ENCODE results near the gene SULT6B1.
A peak's percentile ranks its signal among the peaks of the same experiment; 100 is the strongest.
"Not testable (repeated sequence)": the region's sequence is repeated elsewhere in the genome, so short reads cannot be mapped to it uniquely, and the experiment has no call there.

The SULT6B1 gene, protein sequence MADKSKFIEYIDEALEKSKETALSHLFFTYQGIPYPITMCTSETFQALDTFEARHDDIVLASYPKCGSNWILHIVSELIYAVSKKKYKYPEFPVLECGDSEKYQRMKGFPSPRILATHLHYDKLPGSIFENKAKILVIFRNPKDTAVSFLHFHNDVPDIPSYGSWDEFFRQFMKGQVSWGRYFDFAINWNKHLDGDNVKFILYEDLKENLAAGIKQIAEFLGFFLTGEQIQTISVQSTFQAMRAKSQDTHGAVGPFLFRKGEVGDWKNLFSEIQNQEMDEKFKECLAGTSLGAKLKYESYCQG

DNA sequence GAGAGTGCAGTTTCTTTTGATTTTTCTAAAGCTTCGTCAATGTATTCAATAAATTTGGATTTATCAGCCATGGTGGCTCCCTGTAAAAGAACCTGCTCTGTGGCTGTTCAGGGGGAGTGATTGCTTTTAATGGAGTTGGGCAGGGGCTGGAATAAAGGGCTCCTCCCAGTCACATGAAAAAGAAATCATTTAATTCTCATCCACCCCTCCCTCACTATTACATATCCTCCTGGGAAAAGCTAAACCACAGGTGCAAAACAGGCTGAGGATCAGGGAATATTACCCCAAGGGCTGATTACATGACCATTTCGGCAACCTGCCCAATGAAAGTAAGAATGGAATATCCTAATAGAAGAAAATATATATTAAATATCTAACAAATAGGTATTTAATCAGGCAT lies at the start of gene SULT6B1:
SULT6B1 (minus strand) TSS at position 101 of the 400 bp plus-strand sequence; CDS start at position 71, 30 bp downstream.
- no peak for DNase-seq

DNA sequence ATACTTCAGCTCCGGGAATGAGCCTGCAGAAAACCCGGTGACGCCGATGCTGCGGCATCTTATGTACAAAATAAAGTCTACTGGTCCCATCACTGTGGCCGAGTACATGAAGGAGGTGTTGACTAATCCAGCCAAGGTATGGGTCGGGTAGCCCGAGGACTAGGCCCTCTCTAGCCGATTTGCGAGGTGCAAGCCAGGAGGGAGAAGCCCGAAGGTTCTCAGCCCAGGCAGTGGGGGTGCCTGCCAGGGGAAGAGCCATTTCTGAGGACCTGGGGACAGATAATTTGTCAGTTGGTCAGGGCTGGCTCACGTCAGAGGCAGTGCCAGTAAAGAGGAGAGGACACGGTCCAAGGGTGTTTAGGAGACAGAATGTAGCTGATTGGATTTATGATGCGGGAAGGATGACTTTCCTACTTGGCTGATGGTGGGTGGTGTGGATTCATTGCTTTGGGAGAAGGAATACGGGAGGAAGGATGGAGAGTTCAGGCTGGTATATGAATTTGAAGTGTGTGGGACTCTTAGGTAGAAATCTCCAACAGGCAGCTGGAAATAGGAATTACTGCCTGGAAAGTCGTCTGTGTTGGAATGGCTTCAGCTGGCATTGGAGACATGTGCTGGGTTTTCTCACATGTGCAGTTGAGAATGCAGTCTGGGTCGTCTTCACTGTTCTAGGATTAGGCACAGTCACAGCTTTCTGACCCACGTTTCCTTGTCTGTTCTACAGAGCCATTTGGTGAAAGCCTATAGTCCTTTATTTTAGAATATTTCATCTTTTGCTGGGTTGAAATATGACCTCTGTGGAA lies 43.9 kb upstream of the SULT6B1 start:
- DNase-seq = no peak

DNA sequence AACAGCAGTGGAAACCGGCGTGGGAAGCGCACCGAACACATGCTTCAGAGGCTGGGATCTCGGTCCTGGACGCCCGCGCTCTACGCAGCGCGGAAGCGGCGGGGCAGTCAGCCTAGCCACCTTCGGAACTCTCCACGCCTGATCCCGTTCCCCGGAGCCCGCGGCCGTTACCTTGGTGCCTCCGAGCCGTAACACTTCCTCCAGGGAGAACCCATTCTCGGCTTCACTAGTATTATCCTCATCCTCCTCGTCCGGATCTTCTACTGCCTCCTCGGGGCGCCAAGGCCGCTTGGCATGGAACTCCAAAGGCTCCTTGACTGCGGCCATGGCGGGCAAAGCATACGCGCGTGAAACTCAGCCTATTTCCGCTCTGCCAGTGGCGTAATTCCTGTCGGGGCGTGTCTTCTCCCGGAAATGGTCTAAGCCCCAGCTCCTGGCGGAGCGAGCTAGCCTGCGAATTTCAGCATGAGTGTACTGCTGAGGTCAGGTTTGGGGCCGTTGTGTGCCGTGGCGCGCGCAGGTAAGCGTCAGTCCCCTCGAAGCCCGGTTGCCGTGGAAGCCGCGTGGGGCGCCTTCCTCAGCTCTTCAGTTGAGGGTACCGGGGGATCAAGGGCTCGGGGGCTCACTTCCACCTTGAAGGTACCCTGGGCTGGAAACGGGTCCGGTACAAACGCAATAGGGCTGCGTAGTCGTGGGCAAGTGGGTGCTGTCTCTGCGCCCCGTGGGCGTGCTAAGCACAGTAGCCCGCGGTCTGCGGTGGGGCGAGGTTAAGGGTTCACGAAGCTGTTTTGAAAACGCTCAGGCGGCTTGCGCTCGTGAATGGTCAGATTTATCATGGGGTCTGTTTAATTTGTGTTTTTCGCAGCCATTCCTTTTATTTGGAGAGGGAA lies 43.0 kb upstream of the SULT6B1 start, which contains the start of the genes CEBPZ and NDUFAF7:
CEBPZ (minus strand) TSS at position 356 of the 890 bp plus-strand sequence; CDS start at position 327, 29 bp downstream.
NDUFAF7 (plus strand) TSS at position 418 of the 890 bp plus-strand sequence; CDS start at position 466, 48 bp downstream.
- DNase-seq = peak; percentile 94

DNA sequence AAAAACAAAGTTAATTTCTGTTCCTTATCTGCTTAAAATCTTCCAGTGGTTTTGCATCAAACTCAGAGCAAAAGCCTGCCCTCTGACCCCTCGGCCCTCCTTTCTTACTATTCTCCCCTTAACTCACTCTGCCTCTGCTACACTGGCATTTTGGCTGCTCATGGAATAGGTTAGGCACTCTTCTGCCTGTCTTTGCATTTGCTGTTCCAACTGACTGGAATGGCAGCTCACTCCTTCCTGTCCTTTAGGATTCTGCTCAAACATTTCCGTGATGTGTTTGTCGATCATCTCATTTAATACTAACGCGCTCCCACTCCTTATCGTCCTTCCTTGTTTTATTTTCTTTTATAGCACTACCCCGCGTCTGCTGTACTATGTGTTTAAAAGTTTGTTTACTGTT lies 42.1 kb upstream of the SULT6B1 start:
- DNase-seq = no peak

DNA sequence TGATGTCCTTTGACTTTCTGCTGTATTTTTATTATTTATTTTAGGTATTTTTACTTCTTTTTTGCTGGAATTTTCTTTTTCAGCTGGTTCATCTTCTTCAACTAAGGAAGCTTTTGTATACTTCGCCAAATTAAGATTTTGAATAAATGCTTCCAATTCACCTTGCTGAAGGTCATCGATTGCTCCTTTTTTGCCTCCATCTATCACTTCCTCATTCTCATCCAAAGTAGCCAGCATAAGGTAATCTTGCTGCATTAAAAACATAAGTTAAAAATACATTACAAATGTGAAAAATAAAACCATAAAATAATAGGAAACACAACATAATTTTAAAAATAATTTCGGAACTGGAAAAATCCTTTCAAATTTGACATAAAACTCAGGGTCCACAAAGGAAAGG lies 40.3 kb upstream of the SULT6B1 start:
- no peak for DNase-seq

DNA sequence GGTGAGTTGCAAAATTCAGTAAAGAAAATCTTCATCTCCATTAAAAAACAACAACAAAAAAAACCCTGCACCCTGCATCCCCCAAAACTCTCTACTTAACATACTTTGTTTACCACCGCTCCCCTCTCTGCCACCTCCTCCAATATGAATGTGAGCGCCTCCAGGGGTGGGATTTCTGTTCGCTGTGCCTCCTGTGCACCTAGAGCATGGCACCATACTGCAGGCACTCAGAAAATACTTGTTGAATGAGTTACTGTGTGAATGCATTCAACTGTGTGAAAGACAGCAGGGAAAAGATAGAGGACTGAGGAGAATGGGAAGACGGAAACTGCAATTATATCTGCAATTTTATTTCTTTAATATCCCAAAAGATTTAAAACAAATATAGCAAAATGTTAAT lies 38.4 kb upstream of the SULT6B1 start:
- DNase-seq = no peak

DNA sequence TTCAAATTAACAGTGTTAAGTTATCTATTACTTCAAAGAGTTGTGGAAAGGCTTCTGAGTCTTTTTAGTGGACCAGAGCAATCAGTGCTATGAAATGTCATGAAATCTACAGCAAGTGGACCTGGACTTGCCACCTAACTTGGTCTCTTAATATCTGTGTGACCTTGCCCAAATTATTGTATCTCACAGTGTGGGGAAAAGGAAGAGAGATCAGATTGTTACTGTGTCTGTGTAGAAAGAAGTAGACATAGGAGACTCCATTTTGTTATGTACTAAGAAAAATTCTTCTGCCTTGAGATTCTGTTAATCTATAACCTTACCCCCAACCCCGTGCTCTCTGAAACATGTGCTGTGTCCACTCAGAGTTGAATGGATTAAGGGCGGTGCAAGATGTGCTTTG lies 36.7 kb upstream of the SULT6B1 start:
- DNase-seq = not testable (repeated sequence)

DNA sequence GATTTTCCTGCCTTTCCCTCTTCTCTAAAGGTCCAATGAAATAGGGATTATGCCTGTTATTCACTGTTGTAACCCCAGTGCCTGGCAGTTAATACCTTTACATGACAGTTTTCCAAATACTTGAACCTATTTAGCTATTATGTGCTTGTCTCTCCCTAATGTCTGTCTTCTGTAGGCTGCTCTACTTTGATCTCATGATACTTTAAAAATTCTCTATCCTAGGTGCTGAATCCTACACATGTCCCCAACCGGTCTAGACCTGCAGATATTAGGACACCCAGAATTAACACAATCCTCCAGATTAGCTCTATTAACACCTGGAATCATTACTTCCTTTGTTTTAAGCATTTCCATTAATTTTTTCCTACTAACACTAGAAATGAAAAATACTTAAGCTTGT lies 35.6 kb upstream of the SULT6B1 start:
- DNase-seq = no peak

DNA sequence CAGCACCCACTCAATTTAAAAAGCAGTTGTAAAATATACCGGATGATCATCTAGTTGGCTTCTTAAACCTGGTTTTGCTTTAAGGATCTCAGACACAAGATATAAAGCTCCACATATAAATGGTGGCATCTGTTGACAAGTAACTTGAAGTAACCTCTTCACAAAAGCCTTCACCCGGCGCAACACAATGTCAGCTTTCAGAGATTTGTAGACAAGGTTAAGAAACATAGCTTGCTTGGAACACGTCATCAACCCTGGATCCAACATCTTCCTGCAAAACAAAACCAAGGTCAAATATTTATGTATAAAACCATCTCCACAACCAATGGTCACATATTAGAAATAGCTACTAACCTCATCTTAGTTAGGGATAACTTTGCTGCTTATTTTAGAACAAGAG lies 34.7 kb upstream of the SULT6B1 start:
- DNase-seq = no peak

DNA sequence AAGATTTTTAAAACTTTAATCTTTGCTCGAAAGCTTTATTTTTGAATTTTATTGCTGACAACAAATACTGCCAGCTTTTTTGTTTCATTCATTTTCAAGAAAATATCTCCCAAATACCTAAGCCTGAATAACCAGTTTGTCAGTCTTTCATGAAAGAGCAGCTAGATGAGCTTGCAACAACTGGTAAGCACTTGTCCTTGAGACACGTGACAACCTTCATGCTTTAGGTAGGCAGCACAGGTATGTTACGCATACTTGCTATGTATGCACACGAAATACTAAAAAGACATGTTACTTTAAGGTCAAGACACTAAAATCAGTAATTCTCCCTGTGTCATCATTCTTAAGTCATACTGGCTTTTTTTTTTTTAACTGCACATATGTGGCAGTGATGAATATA lies 30.6 kb upstream of the SULT6B1 start:
- no peak for DNase-seq

DNA sequence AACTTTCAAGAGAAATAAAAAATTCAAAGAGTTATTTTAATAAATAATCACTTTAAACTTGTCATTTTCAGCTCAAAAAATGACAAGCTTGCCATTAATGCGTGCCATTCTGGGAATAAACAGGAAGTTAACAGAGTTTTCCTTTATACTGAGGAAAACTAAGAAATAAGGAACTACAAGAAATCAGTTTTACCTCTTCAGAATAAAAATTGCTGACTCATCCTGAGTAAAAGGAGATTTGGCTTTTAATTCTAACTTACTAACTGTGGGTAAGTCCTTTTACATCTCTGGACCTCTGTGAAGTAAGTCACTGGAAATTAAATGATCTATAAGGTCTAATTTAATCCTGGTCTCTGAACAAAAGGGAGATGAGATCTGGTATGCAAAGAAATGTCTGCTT lies 26.8 kb upstream of the SULT6B1 start:
- no peak for DNase-seq

DNA sequence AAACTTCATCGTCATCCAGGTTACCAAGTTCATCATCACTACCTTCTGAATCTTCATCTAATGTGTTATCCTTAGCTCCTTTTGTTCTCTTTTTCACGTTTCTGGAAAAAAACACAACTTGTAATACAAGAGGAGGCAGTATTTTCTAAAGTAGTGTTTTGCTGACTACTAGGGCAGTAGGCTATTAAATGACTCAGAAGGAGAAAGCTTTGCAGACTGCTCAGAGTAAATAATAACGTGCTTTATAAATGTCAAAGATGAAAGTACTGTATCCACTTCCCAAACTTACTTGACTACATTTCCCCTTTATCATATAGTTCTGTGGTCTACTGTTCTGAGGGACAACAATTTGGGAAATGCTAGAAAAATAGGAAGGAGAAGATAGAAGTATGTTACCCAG lies 23.5 kb upstream of the SULT6B1 start:
- DNase-seq = no peak

DNA sequence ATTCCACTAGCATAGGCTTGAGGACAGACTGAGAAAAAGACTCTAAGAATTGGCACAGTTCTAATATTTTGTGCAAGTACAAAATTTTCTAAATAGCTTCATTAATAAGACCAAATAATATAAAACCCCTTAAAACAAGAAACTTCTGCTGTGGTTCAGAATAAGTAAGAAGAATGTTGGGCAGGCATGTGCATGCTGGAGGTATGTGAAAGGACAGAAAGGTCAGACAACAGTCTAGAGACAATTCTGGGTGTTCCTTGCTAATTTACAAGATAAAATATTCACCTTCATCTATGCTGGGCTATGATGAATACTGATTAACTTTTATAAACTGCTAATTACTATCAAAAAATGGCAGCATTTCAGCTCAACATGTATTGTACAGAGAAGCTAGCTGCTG lies 22.7 kb upstream of the SULT6B1 start:
- no peak for DNase-seq

DNA sequence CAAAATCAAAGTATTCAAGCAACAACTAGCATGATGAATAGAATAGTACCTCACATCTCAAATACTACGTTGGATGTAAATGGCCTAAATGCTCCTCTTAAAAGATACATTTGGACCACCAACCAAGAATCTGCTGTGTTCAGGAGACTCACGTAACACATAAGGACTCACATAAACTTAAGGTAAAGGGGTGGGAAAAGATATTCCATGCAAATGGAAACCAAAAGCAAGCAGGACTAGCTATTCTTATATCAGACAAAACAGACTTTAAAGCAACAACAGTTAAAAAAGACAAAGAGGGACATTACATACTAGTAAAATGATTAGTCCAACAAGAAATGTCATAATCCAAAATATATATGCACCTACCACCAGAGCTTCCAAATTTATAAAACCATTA lies 18.3 kb upstream of the SULT6B1 start:
- DNase-seq = not testable (repeated sequence)

DNA sequence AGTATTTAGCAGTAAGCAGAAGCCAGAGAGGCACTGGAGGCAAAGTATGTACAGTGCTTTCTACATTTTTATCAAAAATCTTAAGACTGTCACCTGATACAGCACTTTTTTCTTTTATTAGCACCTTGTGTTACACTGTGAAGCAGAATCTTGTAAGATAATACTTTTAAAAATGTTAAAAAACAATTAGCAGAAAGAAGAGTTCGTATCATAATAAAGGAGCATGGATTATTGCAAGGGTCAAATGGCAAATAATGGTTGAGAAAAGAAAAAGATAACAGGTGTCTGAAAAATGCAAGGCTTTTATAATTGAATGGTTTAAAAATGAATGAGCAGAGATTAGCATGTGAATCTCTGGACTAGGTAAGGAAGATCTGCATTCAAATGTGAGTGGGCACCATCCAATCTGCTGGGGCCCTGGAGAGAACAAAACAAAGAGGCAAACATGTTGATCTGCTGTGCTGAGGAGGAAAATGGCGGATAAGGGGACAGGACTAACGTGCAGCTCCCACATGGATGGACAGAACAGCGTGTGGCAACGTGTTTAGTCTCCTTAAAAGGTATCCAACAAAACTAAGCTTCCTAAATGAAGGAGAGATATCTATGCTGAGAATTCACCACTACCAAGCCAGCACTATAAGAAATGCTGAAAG lies 17.3 kb upstream of the SULT6B1 start:
- no peak for DNase-seq

DNA sequence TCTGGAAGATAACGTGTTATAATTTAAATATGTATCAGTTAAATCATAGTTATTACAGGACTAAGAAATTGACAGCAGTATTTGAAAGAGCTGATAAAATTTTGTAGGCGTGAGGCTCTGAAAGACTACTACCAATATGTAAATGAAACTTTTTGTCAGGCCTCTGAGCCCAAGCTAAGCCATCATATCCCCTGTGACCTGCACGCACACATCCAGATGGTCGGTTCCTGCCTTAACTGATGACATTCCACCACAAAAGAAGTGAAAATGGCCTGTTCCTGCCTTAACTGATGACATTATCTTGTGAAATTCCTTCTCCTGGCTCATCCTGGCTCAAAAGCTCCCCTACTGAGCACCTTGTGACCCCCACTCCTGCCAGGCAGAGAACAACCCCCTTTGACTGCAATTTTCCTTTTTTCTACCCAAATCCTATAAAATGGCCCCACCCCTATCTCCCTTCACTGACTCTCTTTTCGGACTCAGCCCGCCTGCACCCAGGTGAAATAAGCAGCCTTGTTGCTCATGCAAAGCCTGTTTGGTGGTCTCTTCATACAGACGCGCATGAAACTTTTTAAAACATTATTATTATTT lies 16.7 kb upstream of the SULT6B1 start:
- DNase-seq = not testable (repeated sequence)

DNA sequence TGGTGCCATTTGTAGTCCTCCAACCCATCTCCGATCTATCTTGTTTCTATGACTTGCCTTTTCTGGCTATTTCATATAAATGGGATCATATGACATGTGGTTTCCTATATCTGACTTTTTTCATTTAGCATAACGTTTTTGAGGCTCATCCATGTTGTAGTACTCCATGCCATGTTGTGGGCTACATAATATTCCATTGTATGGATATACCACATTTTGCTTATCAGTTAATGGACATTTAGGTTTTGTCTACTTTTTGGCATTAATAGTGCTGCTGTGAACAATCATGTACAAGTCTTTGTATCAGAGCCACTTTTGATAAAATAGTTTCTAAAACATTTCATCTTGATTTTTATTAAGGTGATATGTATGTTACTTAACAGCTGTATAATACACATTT lies 15.2 kb upstream of the SULT6B1 start:
- no peak for DNase-seq

DNA sequence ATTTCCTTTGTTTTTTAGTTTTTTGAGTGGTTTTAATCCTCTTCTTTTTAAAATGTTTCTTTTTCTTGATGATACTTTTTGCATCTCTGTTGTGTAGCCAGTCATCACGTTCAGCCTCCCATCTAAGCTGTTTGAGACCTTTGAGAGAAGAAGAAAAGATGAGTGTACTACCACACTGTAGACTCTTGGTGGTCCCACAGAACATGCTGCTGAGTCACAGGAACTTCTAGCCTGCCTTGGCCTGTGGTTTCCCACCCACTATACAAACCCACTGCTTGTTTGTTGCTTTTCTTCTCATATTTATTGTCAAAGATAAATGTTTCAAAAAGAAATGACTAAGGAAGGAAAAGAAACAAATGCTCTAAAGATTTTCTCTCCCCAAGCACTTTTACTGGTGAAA lies 13.3 kb upstream of the SULT6B1 start:
- DNase-seq = peak; percentile 43

DNA sequence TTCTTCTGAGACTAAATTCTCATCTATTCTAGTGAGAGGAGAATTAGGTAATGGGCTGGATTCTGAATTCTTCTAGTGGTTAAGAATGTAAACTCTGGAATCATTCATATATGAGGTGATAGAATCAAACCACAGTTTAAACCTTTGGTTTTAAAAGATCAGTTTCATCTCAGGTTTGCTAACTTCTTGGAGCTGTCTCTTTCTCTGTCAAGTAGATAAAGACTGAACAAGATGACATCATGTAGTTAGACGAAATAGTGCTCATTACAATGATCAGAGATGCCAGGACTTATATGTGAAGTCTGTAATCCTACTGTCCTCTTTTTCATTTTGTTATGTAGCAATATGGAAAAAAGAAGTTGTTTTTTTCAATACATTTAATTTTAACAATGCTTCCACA lies 12.7 kb upstream of the SULT6B1 start:
- DNase-seq = peak; percentile 5

DNA sequence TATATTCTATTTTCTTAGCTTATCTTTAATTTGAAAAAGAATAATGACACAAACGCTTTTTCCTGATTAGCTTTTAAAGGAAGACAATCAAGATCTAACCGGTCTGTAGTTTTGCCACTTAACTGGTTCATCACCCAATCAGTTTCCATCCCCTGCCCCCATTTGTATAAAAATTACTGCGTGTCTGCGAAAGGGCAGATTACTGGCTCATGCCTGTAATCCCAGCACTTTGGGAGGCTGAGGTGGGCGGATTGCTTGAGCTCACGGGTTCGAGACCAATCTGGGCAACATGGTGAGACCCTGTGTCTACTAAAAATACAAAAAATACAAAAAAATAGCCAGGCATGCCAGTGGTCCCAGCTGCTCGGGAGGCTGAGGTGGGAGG lies 10.2 kb upstream of the SULT6B1 start:
- DNase-seq = no peak

DNA sequence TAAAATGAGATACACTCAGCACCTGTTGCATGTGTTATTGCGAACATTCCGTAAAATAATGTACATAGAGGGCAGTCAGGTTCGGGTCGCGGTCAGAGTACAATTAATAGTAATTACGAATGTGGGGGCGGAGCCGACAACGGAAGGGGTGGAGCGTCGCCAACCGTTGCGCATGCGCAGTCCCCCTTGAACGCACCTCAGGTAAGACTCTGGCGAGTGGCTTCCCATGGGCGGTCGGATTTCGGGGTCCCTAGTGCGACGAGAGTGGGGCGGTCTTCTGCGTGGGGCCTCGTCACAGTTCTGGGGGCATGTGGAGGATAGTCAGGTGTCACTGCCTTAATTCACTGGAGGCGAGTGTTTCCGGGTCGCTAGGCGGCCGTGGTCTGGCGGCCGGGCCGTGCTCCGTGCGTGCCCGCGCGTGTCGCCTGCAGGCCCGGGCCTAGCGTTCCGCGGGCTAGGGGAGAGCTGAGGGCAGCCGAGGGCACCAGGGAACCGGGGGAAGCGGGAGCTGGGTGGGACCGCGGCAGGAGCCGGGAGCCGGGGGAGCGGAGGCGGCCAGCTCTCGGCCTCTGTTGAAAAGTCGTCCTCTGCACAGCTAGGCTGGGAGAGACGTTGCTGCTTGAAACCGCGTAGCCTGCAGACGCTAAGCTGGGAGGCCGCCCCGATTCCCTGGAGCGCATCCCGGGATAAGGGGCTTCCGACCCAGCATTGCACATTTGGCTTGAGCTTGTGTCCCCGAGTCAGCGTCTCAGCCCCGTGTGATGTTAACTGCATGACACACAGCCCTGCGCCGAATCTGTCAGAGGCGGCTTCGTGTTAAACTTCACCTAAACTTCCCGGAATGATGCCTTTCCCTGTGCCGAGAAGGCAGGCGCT lies 8.1 kb upstream of the SULT6B1 start, which contains the start of gene CEBPZOS:
CEBPZOS (plus strand) TSS at position 177 of the 876 bp plus-strand sequence. CDS start 3,209 bp downstream, outside the sequence.
- DNase-seq = peak; percentile 90

All from activated CD4-positive, alpha-beta T cell treated with anti-CD3 and anti-CD28 coated beads, Interleukin-2, amount 50 U/mL, for 16 hours (primary cell).